Activated CD8-positive, alpha-beta memory T cell treated with anti-CD3 and anti-CD28 coated beads for 48 hours (primary cell): ENCODE data around the gene RBM39.
"Not testable (repeated sequence)": the region's sequence is repeated elsewhere in the genome, so short reads cannot be mapped to it uniquely, and the experiment has no call there.

Source experiments
- DNase-seq, 3 experiments: peaks; one replicate each; pipeline ENCODE4 v3.0.0-alpha.2; 2020; ENCODE audit warnings: low read depth in 2 of 3, low spot score in 2 of 3

Gene RBM39

GRCh38 chr20:35729283-35729807, 12.7 kb downstream of the RBM39 start:
- no peak for DNase-seq

DNA sequence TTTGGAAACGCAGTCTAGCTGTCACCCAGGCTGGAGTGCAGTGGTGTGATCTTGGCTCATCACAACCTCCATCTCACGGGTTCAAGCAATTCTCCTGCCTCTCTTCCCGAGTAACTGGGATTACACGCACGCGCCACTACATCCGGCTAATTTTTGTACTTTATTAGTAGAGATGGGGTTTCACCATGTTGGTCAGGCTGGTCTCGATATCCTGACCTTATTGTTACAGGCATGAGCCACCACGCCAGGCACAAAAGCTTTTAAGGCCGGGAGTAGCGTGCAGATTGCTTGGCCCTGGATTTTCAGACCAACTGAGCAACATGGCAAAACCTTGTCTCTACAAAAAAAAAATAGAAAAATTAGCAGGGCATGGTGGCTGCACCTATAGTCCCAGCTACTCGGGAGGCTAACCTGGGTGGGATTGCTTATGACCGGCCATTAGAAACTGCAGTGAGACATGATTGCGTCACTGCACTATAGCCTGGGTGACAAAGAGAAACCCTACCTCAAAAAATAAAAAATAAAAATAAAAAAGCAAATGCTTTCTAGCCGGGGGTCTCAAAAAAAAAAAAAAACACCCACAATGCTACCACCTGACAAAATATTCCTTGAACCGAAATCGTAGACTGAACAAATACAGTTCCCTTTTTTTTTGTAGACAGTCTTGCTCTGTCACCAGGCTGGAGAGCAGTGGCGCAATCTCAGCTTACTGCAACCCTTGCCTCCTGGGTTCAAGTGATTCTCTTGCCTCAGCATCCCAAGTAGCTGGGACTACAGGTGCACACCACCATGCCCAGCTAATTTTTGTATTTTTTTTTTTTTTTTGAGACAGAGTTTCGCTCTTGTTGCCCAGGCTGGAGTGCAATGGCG, 15.0 kb downstream of the RBM39 start:
- DNase-seq = no peak

GRCh38 chr20:35724321-35725230, 17.5 kb downstream of the RBM39 start:
- DNase-seq = no peak

- DNase-seq = not testable (repeated sequence)
Observed at GRCh38 chr20:35723652-35724320, 18.3 kb downstream of the RBM39 start.

DNA sequence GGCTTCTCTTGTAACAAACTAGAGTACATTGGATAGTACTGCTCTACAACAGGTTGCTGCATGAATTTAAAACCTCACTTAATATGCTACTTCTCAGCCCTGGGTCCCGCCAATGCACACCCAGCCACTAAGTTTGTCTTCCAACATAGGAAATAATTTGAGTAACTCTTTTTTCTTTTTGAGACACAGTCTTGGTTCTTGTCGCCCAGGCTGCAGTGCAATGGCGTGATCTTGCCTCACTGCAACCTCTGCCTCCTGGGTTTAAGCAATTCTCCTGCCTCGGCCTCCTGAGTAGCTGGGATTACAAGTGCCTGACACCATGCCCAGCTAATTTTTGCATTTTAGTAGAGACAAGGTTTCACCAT, 18.8 kb downstream of the RBM39 start:
- DNase-seq = not testable (repeated sequence)

GRCh38 chr20:35721621-35722020, 20.4 kb downstream of the RBM39 start:
- DNase-seq = no peak

DNA sequence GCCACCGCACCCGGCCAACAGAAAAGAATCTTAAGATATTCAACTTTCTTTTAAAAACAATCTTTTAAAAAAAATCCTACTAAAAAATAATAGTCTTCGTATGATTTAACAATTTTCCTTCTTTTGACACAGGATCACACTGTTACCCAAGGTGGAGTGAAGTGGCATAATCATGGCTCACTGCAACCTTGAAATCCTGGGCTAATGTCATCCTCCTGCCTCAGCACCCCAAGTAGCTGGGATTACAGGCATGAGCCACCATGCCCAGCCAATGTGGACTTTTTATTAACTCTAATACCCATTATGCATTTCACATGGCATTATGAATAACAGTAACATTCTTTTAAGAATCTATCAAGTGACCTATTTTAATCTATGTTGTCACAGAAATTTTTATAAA, 20.8 kb downstream of the RBM39 start:
- DNase-seq = no peak

- DNase-seq = no peak
Observed at GRCh38 chr20:35720165-35721123, 21.6 kb downstream of the RBM39 start.

DNA sequence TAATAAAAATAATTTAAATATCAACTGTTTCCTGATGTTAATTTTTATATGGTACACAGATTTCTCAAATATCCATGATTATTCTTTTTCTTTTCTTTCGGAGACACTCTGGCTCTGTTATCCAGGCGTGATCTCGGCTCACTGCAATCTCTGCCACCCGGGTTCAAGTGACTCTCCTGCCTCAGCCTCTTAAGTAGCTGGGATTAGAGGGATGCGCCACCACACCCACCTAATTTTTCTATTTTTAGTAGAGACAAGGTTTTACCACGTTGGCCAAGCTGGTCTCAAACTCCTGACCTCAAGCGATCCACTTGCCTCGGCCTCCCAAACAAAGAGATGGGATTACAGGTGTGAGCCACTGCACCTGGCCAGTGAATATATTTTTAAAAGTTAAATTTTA, 22.3 kb downstream of the RBM39 start:
- DNase-seq = no peak

- no peak for DNase-seq
Observed at GRCh38 chr20:35718972-35719635, 23.0 kb downstream of the RBM39 start.

- not testable (repeated sequence) for DNase-seq
Observed at GRCh38 chr20:35718321-35718720, 23.7 kb downstream of the RBM39 start.

DNA sequence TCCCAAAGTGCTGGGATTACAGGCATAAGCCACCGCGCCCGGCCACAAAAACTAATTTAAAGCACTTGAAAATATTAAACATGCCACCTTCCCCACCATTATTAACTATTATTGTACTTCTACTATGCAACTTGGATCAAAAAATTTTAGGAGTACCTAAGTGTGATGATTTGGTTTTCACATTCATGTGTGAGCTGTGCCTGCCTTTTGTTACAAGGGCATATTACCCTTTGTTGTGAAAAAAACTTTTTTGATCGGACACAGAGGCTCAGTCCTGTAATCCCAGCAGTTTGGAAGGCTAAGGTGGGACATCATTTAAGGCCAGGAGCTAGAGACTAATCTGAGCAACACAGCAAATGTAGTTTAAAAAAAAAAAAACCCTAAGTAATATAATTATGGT, 25.7 kb downstream of the RBM39 start:
- DNase-seq = no peak

GRCh38 chr20:35715652-35716051, 26.4 kb downstream of the RBM39 start:
- no peak for DNase-seq

DNA sequence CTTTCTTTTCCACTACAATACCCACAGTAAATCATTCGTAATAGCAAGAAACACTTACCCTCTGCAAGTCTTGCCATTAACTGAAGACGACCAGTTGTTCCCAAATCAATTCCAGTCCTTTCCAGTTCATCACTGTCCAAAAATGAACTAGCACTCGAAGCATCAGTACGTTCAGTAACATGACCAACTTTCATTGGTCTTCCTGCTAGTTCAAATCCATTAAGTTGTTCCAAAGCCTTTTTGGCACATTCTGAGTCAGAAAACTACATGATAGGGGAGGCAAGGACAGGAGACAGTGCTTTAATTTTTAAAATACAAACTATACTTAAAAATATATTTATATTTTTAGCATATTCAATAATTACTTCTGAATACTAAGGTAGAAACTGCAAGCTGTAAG, 27.9 kb downstream of the RBM39 start:
- no peak for DNase-seq

- DNase-seq = not testable (repeated sequence)
Observed at GRCh38 chr20:35713120-35713519, 28.9 kb downstream of the RBM39 start.

DNA sequence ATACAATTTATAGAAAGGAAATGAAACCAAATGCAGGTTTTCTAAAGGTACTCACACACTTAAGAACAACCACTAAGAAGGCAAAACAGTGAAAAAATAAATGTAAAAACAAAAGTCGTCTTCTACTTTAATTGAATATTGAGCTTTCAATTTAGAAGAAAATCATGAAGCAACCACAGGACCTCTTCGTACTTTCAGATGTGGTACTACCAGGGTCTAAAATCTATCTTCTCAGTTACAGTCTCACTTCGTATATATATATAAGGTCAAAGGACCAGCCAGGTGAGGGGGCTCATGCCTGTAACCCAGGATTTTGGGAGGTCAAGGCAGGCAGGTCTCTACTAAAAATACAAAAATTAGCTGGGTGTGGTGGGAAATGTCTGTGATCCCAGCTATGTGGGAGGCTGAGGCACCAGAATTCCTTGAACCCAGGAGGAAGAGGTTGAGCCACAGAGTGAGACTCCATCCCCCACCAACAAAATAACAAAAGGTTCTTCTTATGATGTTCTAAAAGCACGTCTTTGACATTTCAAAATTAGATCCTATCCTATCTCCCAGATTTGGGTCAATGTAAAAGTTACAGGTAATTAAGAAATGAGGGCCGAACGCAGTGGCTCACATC, 30.4 kb downstream of the RBM39 start:
- DNase-seq = no peak

GRCh38 chr20:35710884-35711587, 31.0 kb downstream of the RBM39 start:
- no peak for DNase-seq

DNA sequence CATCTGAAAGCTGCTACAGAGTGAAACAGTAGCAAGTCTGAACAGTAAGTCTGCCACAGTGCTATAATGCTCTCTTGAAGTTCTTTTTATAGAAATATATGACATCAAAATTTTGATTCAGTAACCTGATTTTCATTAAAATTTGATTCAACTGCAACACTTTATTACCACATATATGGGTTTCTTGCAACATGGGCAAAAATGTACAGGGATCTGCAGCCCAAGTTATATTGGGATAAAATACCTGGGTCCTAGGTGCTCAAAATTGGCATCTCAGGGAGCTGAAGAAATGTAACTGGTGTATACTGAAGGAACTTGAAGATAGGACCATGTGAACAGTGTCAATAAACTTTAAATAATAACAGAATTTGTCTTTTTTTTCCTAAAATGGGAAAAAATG, 32.0 kb downstream of the RBM39 start:
- DNase-seq = no peak

DNA sequence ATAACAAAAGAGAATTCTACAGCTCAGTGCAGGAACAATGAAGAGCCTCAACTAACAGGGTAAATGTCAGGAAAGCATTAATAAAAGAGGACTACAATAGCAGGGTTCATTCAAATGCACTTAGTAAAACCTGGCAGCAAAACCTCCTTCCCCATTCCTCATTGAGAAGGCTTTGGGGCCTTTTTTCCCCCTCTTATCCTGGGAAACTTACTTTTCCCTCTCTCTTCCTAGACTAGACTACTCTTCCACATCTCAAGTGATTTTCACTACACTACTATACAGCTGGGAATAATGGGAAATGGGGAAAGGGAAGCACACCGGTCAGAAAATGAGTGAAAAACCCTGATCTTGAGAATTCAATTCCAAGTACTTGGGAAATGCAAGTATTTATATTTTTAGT, 32.8 kb downstream of the RBM39 start:
- no peak for DNase-seq
